Cerebellar cortex (tissue), 1 donor: Measurements from ENCODE around the gene PSMC3.
A peak's percentile ranks its signal among the peaks of the same experiment; 100 is the strongest.

Source experiments
- DNase-seq: peaks from one replicate; pipeline ENCODE4 v3.0.0-alpha.2; 2015; ENCODE audit warnings: low spot score

PSMC3 gene

DNA sequence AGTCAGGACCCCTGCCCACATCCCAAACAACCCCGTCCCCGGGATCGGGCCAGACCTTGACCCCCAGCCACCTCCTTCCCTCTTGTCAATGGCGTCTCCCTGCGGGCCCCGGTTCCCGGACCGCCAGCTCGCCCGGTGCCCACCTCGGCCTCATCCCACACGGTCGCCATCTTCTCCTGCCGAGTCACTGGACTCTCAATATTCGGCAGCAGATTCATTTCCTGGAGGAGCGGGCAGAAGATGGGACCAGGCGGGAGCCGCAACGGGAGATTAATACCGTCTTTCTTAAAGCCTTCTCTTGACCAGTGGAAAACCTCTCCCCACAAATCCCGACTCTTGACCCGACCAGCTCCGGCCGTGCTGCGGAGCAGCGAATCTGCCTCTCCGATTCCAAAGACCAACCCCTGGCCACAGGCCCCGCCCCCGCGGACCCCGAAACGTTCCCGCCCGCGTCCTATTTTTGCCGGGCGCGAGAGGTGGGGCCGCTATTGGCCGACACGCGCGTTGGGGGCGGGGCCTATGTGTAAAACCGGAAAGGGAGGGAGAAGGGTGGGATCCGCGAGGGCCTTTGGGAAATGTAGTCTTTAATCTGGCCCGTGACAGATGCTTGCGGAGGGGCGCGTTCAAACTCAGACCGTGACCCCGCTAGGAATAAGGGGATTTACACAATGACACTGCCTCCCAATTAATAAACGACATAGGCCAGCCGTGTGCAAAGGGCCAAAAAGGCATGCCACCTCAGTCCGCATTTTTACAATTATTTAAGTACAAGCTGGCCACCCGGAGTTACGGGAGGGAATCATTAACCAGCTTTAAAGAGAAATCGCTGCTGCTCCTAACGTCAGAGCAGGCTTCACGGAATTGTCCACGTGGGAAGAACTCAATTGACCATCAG lies at the start of gene PSMC3:
TSS of gene PSMC3 (minus strand) at position 378 of the 895 bp plus-strand sequence. CDS start at position 218, 160 bp downstream.
- peak; percentile 98 for DNase-seq

DNA sequence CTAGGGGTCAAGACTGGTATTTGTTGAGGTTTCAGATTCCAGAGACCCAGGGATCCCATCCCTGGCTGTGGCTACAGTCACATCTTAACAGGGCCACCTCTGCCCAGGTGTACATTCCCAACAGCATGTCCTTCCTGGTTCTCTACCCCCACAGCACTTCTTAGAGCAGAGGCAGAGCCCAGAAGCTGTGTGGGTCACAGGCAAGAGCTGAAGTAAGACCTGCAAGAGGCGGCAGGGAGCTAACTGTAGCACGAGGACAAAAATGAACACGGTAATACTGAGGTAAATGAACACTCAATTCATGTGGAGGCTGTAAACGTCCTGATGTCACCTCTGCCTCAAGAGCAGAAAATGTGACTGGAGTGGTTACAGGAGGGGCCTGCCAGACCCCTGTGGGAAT lies 44.4 kb upstream of the PSMC3 start:
- no peak for DNase-seq

DNA sequence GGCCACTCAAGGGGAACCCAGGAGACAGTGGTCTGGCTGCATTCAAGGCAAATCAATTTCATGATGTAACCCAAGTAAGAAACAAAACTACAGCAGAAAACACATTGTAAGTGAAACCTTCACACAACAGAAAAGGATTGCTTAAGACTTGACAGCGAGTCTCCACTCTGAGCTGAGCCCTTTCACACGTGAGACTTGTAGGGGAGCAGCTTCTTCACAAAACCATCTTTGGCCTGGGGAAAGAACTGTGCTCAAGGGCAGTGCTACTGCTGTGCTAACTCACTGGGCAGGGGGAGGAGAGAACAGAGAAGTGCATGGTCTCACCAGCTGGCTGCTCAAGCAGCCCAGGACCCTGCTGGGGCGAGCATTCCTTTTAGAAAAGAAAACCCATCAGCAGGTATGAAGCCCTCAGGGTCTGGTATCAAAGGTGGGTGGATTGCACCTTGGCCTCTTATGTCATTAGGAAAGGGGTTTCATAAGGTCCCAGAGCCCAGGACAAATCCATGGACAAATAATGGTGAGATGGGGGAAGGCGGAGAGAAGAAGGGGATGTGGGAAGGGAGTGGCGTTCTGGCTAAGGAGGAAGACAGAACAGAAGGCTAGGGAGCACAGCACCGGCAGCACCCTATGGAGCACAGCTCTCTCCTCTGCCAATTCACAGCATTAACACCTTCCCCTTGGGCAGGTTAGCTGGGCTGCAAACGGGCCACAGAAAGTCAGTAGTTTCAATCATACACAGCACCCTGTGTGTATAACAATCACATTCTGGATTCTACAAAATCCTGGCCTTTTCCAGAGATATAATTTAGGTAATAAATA lies 43.3 kb upstream of the PSMC3 start:
- DNase-seq = peak; percentile 88

DNA sequence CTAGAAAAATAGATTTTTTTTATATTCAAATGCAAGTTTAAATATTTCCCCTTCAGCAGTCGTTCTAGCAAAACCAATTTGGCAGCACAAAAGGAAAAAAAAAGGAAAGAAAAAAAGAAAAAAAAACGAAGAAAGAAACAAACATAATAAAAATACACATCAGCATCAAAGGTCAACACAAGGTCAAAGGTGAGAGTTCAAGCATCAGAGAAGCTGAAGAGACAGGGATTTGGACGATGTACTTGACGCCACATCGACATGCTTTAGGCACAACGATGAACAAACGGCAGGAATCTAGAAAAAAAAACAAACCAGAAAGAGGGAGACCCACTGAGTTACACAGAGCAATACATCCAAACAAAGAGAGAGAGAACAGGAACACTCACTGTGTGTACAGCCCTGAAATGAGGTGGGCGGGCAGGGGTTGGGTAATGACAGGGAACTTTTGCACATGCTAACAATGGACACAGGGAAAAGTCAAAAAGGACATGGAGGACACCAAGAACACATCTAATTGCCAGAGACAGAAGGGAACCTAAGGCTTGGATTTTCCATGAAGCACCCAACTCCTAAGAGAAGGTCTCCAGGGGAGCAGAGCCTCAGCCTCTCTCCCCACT lies 42.5 kb upstream of the PSMC3 start:
- DNase-seq = no peak

DNA sequence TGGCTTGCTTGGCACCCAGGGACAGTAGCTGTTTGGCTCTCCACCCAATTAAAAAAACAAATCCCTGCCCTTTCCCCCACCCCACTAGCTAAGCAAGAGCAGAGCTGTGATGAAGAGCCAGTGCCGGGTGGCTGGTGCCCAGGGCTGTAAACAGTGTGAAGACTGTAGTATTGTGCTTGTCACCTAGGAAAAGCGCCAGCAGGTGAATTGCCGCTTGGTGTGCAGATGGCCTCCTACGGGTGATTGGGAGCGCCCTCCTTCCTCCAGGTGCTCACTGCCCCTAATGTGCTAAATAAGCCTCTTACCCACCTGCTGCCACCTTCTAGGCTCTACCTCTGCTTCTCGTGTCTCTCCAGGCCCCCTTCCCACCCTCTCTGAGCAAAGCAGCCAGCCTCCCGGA lies 41.1 kb upstream of the PSMC3 start:
- peak; percentile 78 for DNase-seq

DNA sequence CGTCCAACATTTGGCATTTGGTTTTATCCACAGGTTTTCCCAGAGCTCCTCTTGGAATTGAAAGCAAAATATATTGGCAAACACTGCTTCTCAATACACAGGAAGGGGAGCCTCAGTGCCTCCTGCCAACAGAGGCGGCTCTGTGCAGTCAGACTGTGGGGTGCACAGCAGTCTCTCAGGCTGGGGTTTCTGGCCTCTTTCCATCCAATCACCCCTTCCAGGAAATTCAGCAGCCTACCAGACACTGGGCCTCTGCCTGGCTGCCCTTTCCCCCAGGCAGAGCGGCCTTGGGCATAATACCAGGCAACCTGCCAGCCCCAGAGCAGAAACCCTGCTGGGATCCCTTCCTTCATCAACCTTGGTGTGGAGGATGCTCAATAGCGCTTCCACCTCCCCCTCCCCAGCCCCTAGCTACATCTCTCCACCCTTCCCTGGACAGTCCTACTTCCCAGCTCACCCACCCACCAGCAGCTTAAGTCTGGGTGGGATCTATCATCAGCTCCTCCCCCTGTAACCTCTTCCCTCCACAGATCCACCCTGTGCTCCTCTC lies 40.5 kb upstream of the PSMC3 start:
- peak; percentile 71 for DNase-seq

DNA sequence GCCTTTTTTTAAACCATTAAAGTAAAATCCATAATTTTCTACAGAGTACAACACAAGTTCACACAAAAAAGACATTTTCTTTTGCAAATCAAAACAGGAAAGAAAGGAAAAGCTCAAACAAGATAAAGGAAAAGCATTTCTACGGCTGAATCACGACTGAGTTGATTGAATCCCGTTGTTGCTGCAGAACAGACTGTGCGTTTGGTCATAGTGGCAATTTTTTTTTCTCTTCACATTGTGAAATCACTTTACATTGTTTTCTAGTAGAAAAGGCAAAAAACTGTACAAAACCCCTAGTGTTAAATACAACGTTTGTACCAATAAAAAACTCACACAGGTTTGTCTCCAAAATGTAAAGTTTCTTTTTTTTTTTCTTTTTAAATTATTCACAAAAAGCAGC lies 40.0 kb upstream of the PSMC3 start:
- DNase-seq = no peak

DNA sequence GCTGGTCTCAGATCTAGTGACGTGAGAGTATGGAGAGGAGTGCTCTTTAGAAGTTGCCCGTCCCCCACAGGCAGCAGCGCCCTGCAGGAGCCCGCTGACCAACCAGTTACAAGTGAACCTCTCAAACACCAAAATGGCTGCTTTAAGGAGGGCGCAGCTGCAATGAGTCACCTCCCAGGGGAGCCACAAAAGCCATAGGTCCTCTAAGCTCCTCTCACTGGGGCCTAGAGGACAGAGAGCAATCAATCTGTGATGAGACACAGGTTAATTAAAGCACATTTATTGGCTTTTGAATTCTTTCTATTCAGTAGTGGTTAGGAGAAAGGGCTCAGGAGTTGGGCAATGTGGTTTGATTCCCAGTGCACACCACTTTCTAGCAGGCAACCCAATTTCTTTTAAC lies 38.2 kb upstream of the PSMC3 start:
- DNase-seq = no peak

DNA sequence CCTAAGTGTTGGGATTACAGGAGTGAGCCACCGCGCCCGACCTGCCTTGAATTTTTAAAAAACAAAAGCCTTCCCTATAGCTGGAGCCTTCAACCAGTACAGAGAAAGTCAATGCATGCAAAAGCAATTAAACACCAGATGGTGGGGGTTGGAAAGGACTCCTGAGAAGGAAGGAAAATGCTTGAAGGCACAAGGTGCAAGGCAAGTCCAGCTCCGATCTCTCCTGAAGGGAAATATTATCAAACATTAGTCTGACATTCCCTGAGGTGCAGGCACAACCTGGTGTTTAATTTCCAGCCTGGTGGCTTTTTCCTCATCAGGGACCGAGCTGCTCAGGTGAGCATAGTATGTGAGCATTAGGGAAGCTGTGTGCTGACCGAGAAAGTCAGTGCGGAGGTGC lies 35.6 kb upstream of the PSMC3 start:
- DNase-seq = peak; percentile 68

DNA sequence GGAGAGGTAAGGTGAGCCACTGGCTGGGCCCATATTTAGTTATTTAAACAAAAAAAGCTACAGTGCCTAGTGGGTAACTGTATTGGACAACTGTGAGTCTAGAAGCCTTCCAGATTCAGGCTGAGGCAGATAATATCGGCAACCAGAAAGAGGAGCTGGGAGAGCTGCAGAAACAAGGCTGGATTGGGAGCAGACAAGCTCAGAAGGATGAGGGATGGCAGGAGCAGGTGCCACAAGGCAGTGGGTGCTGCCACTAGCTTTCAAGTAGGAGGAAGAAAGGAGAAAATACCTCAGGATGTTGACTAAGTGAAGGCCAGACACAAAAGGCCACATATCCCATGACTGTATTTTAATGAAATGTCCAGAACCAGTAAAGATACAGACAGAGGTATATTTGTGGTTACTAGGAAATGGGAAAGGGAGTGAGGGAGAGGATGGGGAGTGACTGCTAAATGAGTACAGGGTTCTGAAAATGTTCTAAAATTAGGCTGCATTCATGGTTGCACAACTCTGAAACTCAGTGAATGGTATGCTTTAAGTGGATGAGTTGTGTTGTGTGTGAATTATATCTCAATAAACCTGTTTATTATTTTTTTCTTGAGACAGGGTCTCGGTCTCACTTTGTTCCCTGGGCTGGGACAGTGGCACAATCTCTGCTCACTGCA lies 34.5 kb upstream of the PSMC3 start:
- DNase-seq = no peak

DNA sequence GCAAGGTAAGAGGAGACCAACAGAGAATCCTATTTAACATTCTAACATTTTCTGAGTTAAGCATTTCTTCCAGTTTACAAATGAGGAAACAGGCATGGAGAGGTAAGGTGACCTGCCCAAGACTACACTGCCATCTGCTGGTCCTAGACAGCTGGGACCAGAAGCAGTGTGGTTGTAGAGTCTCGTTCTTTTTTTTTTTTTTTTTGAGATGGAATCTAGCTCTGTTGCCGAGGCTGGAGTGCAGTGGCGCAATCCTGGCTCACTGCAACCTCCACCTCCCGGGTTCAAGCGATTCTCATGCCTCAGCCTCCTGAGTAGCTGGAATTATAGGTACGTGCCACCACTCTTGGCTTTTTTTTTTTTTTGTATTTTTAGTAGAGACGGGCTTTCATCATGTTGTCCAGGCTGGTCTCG lies 28.0 kb upstream of the PSMC3 start:
- DNase-seq = peak; percentile 92

DNA sequence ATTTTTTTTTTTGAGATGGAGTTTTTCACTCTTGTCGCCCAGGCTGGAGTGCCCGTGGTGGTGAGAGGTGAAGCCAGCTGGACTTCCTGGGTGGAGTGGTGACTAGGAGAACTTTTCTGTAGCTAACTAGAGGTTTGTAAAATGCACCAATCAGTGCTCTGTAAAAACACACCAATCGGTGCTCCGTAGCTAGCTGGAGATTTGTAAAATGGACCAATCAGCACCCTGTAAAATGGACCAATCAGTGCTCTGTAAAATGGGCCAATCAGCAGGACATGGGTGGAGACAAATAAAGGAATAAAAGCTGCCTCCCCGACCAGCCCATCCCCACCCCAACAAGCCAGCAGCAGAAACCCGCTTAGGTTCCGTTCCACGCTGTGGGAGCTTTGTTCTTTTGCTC lies 27.1 kb upstream of the PSMC3 start:
- no peak for DNase-seq

DNA sequence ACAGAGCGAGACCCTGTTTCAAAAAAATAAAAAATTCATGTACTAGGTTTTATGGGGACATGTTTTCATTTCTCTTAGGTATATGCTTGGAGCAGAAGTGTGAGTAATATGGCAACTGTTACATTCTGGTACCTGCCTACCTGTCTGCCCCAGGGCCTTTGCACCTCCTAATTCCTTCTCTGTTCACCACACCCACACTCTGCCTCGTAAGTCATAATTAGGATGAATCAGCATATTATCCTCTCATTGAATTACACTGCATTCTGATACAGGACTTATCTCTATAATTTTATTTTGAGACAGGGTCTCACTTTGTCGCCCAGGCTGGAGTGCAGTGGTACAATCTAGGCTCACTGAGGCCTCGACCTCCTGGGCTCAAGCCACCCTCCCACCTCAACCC lies 25.8 kb upstream of the PSMC3 start:
- no peak for DNase-seq

DNA sequence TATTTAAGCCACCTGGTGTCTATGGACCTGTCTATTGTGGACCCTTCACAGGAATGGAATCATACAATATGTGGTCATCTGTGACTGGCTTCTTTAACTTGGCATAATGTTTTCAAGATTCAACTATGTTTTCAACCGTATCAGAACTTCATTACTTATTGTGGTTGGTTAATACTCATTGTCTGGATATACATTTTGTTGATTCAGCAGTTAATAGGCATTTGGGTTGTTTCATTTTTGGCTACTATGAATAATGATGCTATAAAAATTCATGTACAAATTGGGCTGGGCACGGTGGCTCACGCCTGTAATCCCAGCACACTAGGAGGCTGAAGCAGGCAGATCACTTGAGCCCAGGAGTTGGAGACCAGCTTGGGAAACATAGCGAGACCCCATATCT lies 25.2 kb upstream of the PSMC3 start:
- DNase-seq = no peak

DNA sequence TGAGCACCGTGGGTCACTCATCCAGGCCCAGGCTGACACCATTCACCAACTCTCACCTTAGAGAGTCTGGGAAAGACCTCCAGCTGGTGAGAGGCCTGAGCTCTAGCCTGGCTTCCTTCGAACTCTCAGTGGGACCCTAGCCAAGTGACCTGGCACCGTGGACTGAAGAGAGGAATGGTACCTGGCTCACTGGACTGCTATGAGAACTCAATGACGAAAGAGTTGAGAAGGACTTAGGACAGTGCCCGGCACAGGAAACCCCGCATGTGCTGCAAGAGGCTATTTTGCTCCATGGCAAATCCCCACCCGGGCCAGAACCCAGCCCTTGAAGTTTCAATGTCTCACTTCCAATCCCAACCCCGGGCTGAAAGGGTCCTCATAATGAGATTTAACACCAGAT lies 23.3 kb upstream of the PSMC3 start:
- DNase-seq = no peak

DNA sequence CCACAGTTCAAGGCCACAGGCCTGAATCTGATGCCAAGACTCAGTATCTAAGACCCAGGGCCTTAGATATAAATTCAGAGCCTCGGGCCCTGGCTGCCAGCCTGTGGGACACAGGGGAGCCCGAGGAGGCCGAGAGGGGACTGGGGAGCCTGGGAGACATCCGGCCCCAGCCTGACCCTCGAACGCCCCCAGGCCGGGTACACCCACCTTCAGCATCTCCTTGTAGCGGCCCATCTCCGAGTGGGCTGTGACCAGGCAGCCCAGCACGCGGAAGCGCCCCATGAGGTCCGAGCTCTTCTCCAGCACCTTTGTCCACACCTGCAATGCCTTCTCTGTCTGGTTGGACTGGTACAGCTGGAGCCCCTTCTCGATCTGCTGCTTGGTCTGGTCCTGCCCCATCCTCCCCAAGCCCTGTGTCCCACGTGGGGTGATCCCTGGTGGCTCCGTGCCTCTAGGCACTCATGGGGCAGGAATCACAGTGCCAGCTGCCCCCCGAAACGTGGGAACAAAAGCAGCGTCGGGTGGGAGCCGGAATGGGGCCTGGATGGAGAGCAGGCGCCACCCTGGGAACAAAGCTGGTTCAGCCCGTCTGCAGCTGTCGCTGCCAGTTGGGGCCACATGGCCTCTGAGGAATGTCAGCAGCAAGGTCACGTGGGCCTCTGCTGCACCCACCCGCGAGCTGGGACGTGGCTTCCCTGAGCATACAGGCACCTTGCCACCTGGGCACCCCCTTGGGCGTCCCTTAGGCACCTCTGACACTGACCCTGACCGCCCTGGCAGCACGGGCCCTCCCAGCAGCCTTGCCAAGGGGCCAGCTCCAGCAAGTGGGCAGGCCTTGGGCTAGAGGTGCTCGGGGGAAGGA lies 22.6 kb upstream of the PSMC3 start, which contains the start of gene RAPSN:
TSS of gene RAPSN (minus strand) at position 571 of the 862 bp plus-strand sequence. CDS start at position 399, 172 bp downstream.
- no peak for DNase-seq

DNA sequence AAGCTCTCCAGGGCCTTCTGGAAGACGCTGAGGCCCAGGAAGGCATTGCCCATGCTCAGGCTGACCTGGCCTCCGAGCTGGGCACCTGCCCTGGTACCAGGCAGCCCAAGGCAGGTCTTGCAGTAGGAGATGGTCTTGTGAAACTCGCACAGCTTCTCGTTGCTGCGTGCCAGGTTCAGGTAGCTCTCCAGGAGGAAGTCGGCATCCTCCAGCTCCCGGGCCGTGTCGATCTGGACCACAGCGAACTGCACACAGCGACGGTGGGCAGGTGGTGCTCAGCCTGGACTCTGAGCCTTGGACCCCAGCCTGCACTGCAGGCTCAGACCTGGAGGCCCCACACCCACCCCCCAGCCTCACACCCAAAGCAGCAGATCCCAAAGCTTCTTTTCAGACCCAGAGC lies 21.7 kb upstream of the PSMC3 start:
- no peak for DNase-seq

DNA sequence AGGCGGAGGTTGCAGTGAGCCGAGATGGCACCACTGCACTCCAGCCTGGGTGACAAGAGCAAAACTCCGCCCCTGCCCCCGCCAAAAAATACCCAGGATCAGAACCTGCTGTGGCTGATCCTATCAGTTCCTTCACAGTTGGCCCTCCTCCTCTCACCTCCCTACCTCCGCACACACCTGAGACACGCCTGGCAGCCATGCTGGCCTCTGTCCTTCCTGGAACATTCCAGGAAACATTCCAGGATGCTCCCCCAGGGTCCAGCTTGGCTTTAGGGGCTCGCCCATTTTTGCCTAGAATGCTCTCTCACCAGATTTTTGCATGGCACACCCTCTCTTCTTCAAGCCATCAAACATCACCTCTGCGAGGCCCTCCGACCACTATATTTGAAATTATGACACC lies 20.6 kb upstream of the PSMC3 start:
- no peak for DNase-seq

DNA sequence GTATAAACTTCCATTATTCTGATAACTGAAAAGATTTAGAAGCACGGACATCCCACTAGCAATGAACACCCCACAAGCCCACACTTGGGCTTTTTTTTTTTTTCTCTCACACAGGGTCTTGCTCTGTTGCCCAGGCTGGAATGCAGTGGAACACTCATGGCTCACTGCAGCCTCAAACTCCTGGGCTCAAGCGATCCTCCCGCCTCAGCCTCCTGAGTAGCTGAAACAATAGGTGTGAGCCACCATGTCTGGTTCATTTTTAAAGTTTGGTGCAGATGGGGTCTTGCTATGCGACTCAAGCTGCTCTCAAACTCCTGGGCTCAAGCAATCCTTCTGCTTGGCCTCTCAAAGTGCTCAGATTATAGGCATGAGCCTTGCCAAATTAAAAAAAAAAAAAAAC lies 19.6 kb upstream of the PSMC3 start:
- DNase-seq = no peak

DNA sequence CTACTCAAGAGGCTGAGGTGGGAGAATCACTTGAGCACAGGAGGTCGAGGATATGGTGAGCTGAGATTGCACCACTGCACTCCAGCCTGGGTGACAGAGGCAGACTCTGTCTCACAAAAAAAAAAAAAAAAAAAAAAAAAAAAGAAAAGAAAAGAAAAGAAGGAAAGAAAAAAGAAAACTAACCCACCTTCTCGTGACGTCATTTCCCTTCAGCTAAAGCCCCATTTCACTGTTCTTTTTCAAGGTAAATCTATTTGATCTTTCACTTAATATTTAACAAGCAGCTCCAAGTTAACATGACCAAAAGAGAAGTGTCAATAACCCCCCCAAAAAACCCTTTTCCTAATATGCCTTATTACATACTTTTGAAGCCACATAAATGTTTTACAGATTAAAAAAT lies 17.6 kb upstream of the PSMC3 start:
- DNase-seq = no peak
